Measurements from ENCODE around the gene PRICKLE4. TPM values are rescaled to one million over a fixed set of nuclear protein-coding genes. Genes with fewer than 3 reads are reported as not detected.

PRICKLE4 gene
- total RNA-seq, 1 experiment from 2014 or later: 0.70 TPM

DNA sequence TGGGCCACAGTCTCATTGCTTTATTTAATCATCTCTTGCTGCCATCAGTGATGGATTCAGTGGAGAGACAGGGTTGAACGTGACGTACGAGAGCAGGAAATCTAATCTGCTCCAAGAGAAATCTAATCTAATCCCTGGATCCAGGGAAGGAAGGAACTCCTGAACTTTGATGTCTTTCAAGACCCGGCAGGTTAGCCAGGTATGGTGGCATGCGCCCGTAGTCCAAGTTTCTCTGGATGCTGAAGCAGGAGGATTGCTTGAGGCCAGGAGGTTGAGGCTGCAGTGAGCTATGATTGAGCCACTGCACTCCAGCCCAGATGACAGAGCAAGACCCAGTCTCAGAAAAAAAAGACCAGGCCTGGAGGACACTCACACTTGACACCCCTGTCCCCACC is 21.9 kb upstream of the PRICKLE4 start:
- Histone ChIP-seq H2AFZ (ENCODE audit: low read length) (no peak overlapping the region), H3K18ac (ENCODE audit: insufficient read length, low read depth, low read length) (no peak overlapping the region), H3K9ac (ENCODE audit: extremely low read depth, insufficient read length, low read length) (no peak overlapping the region), H3K4me2 (ENCODE audit: insufficient read depth, insufficient read length, low read length) (no peak overlapping the region), H4K5ac (ENCODE audit: insufficient read length, low read depth, low read length) (no peak overlapping the region), H3K27me3 (ENCODE audit: insufficient read depth, low read length) (no peaks in the 10 kb centered on the region), H3K4me1 (ENCODE audit: insufficient read depth, low read length) (no peaks in the 10 kb centered on the region), H3K56ac (ENCODE audit: insufficient read length, low read depth, low read length) (no peak overlapping the region), H4K8ac (replicated peaks; ENCODE audit: insufficient read length, low read depth, low read length) (no peak overlapping the region), H2BK5ac (ENCODE audit: insufficient read length, low read length) (no peak overlapping the region), H2BK12ac (ENCODE audit: insufficient read length, low read depth, low read length) (no peak overlapping the region), H3K14ac (ENCODE audit: insufficient read depth, low read length) (no peak overlapping the region), H2BK120ac (ENCODE audit: low read depth, low read length, poor library complexity, severe bottlenecking) (no peak overlapping the region), H3K79me2 (ENCODE audit: insufficient read depth, low read length) (no peaks in the 10 kb centered on the region), H2AK5ac (ENCODE audit: insufficient read length, low read length) (no peak overlapping the region), H3K9me3 (ENCODE audit: control insufficient read depth, low read depth, low read length) (no peaks in the 10 kb centered on the region), H3K23ac (ENCODE audit: insufficient read length, low read depth, low read length) (no peak overlapping the region), H3K4ac (ENCODE audit: low read depth, low read length) (no peak overlapping the region), H4K91ac (ENCODE audit: insufficient read length, low read depth, low read length) (no peak overlapping the region), H3K23me2 (ENCODE audit: insufficient read length, low read depth, low read length, poor library complexity, severe bottlenecking) (no peaks in the 10 kb centered on the region), H3K27ac (ENCODE audit: insufficient read length, low read depth, low read length) (no peak overlapping the region), H3K79me1 (ENCODE audit: insufficient read depth, low read depth, low read length, poor library complexity, severe bottlenecking) (no peaks in the 10 kb centered on the region), H2BK15ac (ENCODE audit: low read depth, low read length) (no peak overlapping the region), H3T11ph (ENCODE audit: low read length) (no peak overlapping the region), H2BK20ac (ENCODE audit: low read depth, low read length, poor library complexity, severe bottlenecking) (no peak overlapping the region), H4K20me1 (ENCODE audit: control insufficient read depth, insufficient read depth, insufficient read length) (no peaks in the 10 kb centered on the region)
- TF ChIP-seq, protein P1, sequence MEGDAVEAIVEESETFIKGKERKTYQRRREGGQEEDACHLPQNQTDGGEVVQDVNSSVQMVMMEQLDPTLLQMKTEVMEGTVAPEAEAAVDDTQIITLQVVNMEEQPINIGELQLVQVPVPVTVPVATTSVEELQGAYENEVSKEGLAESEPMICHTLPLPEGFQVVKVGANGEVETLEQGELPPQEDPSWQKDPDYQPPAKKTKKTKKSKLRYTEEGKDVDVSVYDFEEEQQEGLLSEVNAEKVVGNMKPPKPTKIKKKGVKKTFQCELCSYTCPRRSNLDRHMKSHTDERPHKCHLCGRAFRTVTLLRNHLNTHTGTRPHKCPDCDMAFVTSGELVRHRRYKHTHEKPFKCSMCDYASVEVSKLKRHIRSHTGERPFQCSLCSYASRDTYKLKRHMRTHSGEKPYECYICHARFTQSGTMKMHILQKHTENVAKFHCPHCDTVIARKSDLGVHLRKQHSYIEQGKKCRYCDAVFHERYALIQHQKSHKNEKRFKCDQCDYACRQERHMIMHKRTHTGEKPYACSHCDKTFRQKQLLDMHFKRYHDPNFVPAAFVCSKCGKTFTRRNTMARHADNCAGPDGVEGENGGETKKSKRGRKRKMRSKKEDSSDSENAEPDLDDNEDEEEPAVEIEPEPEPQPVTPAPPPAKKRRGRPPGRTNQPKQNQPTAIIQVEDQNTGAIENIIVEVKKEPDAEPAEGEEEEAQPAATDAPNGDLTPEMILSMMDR (conservative IDR thresholded peaks at IDR 0.05): no peak
- H3K4me3 Mint-ChIP-seq: no peak overlapping the region
- peak overlapping the region in 1 of 3 experiments; percentile 31; a peak in 1 of 7 replicates for H3K27ac Mint-ChIP-seq
- no peaks in the 10 kb centered on the region for H3K9me3 Mint-ChIP-seq
- no CpG with 5 or more reads among the region's 6 CpGs for WGBS (ENCODE audit: extremely low coverage, insufficient read length, low lambda C conversion rate)
- H3K4me1 Mint-ChIP-seq: peaks cover 5 to 9% of the 10 kb centered on the region in 2 experiments; a peak in 3 of 4 replicates
- H3K36me3 Mint-ChIP-seq (ENCODE audit: insufficient read depth in 1 of 3, low read depth in 3 of 3): no peaks in the 10 kb centered on the region
- DNase-seq: no peak
- H3K27me3 Mint-ChIP-seq (ENCODE audit: low read depth): peaks cover 19% of the 10 kb centered on the region
